Prostate gland (tissue), 2 donors: ENCODE results near the gene B3GALT6. TPM values are rescaled to one million over a fixed set of nuclear protein-coding genes. Genes with fewer than 3 reads are reported as not detected.
"Not testable (repeated sequence)": the region's sequence is repeated elsewhere in the genome, so short reads cannot be mapped to it uniquely, and the experiment has no call there.

Source experiments
- DNase-seq: peaks from one replicate; pipeline ENCODE4 v3.0.0-alpha.2; 2019; ENCODE audit warnings: low spot score
- H3K27ac ChIP-seq, 2 donors: fragments of 200-600 bp; sonication (generic); 2 replicates each; pipeline ENCODE4 v1.5.1; 2017 to 2019
- H3K27me3 ChIP-seq: fragments of 200-600 bp; sonication (generic); replicated peaks from 2 replicates; pipeline ENCODE4 v1.5.1; 2019; ENCODE audit not compliant: insufficient read depth
- H3K36me3 ChIP-seq, 2 donors: fragments of 200-600 bp; sonication (generic); 1 replicate in 1 of 2; 2 replicates in 1 of 2; pipeline versions ENCODE4 v1.5.1 to v1.8.1; 2017 to 2019
- H3K4me1 ChIP-seq: fragments of 200-600 bp; sonication (generic); replicated peaks from 2 replicates; pipeline ENCODE4 v1.5.1; 2019
- H3K4me3 ChIP-seq, 2 donors: fragments of 200-600 bp; sonication (generic); 2 replicates each; pipeline ENCODE4 v1.5.1; 2017 to 2019
- H3K9me3 ChIP-seq: fragments of 200-600 bp; sonication (generic); 2 replicates; pipeline ENCODE4 v1.5.1; 2017
- POLR2A ChIP-seq: fragments of 450-650 bp; IDR thresholded peaks from one replicate; pipeline ENCODE4 v1.6.1; 2016; ENCODE audit warnings: antibody characterized with exemption, mild to moderate bottlenecking
- POLR2AphosphoS5 ChIP-seq: sonication (generic); formaldehyde crosslinking; IDR thresholded peaks from one replicate; pipeline ENCODE4 v1.6.1; 2017; ENCODE audit warnings: antibody characterized with exemption
- WGBS: methylation state at CpG from one replicate; pipeline ENCODE4 v1.1.5; 2018; 5-methylcytosine and 5-hydroxymethylcytosine counted together
- intact Hi-C: fragments of 100-400 bp; cut with DNase I; formaldehyde crosslinking; loops from one replicate; pipeline ENCODE4 v1.14.2; 2022
- total RNA-seq, 2 donors: library from RNA; depleted of rRNA; stranded (reverse); fragments of >200 nt; gene quantifications; one replicate each; pipeline ENCODE4 v1.1.0, GENCODE V29; 2016
- TF ChIP-seq, protein P1 (sequence below), 4 experiments: fragments of 200-600 bp in 2 of 4; fragments of 450-650 bp in 2 of 4; sonication (generic) in 2 of 4; IDR thresholded peaks; 1 replicate in 3 of 4; 2 replicates in 1 of 4; pipeline ENCODE4 v1.5.1; 2016 to 2019; ENCODE audit warnings: antibody characterized with exemption in 4 of 4, mild to moderate bottlenecking in 2 of 4, moderate library complexity in 2 of 4

B3GALT6 gene
- total RNA-seq, 2 donors from 2014 or later = 29.6 to 41.5 TPM

DNA sequence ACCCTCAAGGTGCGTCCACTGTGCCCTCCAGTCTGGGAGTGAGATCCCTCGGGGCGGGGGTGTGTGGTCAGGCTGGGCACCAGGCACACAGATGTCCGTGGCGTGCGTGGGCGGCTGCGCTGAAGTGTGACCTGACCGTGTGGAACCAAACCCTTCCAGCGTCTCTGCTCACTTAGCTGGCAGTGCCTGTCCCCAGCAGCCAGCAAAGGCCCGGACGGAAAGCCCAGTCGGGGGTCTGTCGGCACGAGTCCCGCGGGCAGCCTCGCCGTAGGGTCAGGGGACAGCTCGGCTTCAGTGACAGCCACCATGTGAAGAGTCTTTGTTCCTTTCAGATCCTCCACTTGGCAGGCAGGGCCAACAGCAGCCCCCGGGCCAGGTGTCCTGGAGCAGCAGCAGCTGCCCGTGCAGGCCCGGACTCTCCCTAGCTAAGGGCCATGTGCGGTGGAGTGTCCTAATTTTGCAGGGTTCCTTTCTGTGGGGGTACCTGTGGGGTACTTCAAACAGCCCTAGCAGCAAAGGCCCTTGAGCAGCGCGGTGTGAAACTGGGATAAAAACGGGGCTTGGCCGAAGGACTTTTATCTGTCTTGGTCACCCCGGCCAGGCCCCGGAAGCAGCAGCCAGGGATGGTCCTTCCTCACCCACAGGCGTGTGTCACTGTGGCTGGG lies 46.8 kb upstream of the B3GALT6 start:
- Histone ChIP-seq H3K27ac (no peak overlapping the region), H3K36me3 (no peaks in the 10 kb centered on the region), H3K4me1 (no peaks in the 10 kb centered on the region), H3K27me3 (no peaks in the 10 kb centered on the region), H3K4me3 (no peak overlapping the region), H3K9me3 (no peaks in the 10 kb centered on the region)
- TF ChIP-seq POLR2A (no peak), POLR2AphosphoS5 (no peak)
- TF ChIP-seq, protein P1, sequence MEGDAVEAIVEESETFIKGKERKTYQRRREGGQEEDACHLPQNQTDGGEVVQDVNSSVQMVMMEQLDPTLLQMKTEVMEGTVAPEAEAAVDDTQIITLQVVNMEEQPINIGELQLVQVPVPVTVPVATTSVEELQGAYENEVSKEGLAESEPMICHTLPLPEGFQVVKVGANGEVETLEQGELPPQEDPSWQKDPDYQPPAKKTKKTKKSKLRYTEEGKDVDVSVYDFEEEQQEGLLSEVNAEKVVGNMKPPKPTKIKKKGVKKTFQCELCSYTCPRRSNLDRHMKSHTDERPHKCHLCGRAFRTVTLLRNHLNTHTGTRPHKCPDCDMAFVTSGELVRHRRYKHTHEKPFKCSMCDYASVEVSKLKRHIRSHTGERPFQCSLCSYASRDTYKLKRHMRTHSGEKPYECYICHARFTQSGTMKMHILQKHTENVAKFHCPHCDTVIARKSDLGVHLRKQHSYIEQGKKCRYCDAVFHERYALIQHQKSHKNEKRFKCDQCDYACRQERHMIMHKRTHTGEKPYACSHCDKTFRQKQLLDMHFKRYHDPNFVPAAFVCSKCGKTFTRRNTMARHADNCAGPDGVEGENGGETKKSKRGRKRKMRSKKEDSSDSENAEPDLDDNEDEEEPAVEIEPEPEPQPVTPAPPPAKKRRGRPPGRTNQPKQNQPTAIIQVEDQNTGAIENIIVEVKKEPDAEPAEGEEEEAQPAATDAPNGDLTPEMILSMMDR (IDR thresholded peaks at IDR 0.05) = no peak
- no peak for DNase-seq
- 85% methylated on average over 30 of the region's 31 CpGs for WGBS
- intact Hi-C loops = no loop called here

DNA sequence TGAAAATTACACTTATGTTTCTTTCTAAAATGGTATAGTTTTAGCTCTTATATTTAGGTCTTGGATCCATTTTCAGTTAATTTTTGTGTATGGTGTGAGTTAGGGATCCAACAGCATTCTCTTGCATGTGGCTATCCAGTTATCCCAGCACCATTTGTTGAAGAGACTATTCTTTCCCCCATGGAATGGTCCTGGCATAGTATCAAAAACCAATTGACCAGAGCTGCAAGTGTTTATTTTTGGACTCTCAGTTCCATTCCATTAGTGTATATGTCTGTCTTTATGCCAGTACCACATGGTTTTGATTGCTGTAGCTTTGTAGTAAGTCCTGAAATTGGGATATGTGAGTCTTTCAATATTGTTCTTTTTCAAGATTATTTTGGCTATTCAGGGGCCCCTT lies 44.1 kb upstream of the B3GALT6 start:
- Histone ChIP-seq H3K36me3 (no peaks in the 10 kb centered on the region), H3K9me3 (no peaks in the 10 kb centered on the region), H3K27me3 (no peaks in the 10 kb centered on the region), H3K4me3 (no peak overlapping the region), H3K27ac (no peak overlapping the region), H3K4me1 (no peaks in the 10 kb centered on the region)
- no peak for DNase-seq
- TF ChIP-seq, protein P1 (IDR thresholded peaks at IDR 0.05) = no peak
- TF ChIP-seq POLR2A (no peak), POLR2AphosphoS5 (no peak)
- intact Hi-C loops = no loop called here

DNA sequence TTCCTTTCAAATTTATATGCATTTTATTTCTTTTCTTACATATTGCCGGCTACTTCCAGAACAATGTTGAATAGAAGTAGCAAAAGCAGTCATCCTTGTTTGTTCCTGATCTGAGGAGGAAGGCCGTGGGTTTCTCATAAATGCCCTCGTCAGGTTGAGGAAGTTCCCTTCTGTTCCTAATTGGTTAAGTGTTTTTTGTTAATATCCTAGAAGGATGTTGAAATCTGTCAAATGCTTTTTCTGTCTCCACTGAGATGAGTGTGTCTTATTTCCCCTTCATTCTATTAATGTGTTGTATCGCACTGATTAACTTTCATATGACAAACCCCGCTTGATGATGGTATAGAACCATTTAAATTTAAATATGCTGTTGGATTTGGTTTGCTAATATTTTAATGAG lies 42.9 kb upstream of the B3GALT6 start:
- H3K36me3 ChIP-seq = no peaks in the 10 kb centered on the region
- TF ChIP-seq, protein P1 (IDR thresholded peaks at IDR 0.05) = no peak
- TF ChIP-seq POLR2A (no peak), POLR2AphosphoS5 (no peak)
- no peak overlapping the region for H3K4me3 ChIP-seq
- no peaks in the 10 kb centered on the region for H3K9me3 ChIP-seq
- WGBS = 76% methylated on average over 5 of the region's 5 CpGs
- DNase-seq = no peak
- no peaks in the 10 kb centered on the region for H3K4me1 ChIP-seq
- H3K27me3 ChIP-seq = no peaks in the 10 kb centered on the region
- no peak overlapping the region for H3K27ac ChIP-seq
- intact Hi-C loops = no loop called here

DNA sequence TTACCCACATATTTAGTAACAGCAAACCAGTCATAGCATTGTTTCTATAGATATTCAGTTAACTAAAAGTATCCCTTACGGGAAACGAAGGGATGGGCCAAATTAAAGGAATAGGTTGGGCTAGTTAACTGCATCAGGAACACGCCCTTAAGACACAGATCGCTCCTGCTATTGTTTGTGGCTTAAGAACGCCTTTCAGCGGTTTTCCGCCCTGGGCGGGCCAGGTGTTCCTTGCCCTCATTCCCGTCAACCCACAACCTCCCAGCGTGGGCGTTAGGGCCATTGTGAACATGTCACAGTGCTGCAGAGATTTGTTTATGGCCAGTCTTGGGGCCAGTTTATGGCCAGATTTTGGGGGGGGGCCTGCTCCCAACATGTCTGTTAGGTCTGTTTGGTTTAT lies 40.3 kb upstream of the B3GALT6 start:
- TF ChIP-seq POLR2AphosphoS5 (no peak), POLR2A (no peak)
- TF ChIP-seq, protein P1 (IDR thresholded peaks at IDR 0.05) = no peak
- H3K27me3 ChIP-seq = no peaks in the 10 kb centered on the region
- intact Hi-C loops = no loop called here
- 92% methylated on average over 11 of the region's 11 CpGs for WGBS
- H3K27ac ChIP-seq = no peak overlapping the region
- H3K36me3 ChIP-seq = no peaks in the 10 kb centered on the region
- H3K4me1 ChIP-seq = no peaks in the 10 kb centered on the region
- no peak overlapping the region for H3K4me3 ChIP-seq
- no peaks in the 10 kb centered on the region for H3K9me3 ChIP-seq
- no peak for DNase-seq

DNA sequence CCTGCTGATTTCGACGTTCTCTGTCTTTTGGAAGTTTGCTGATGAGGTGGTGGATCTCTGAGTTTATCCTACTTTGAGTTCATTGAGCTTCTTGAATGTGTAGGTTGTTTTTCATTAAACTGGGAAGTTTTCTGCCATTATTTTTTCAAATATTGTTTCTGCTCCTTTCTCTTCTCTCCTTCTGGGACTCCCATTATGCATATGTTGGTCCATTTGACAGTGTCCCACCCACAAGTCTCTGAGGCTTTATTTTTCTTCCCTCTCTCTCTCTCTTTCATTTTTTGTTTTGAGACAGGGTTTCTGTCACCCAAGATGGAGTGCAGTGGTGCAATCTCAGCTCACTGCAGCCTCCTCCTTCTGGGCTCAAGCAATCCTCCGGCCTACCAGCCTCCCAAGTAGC lies 37.3 kb upstream of the B3GALT6 start:
- Histone ChIP-seq H3K36me3 (no peaks in the 10 kb centered on the region), H3K27ac (no peak overlapping the region), H3K4me1 (no peaks in the 10 kb centered on the region), H3K9me3 (no peaks in the 10 kb centered on the region), H3K27me3 (no peaks in the 10 kb centered on the region), H3K4me3 (no peak overlapping the region)
- 96% methylated on average over 3 of the region's 3 CpGs for WGBS
- TF ChIP-seq, protein P1 (IDR thresholded peaks at IDR 0.05) = no peak
- TF ChIP-seq POLR2A = no peak
- no peak for TF ChIP-seq POLR2AphosphoS5
- intact Hi-C loops = no loop called here
- no peak for DNase-seq

DNA sequence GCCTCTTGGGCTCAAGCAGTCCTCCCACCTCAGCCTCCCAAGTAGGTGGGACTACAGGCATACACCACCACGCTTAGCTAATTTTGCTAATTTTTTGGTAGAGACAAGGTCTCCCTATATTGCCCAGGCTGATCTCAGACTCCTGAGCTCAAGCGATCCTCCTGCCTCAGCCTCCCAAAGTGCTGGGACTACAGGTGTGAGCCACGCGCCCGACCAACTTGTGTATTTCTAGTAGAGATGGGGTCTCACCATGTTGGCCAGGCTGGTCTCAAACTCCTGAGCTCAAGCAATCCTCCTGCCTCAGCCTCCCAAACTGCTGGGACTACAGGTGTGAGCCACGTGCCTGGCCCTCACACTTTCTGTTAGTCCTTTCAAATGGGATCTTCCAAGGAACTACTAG lies 36.3 kb upstream of the B3GALT6 start:
- H3K27me3 ChIP-seq, H3K36me3 ChIP-seq, H3K9me3 ChIP-seq, H3K27ac ChIP-seq, intact Hi-C loops, H3K4me1 ChIP-seq, DNase-seq, H3K4me3 ChIP-seq: not testable (repeated sequence)
- 94% methylated on average over 6 of the region's 6 CpGs for WGBS
